Measurements from ENCODE around the gene ZDHHC11. TPM values are rescaled to one million over a fixed set of nuclear protein-coding genes. Genes with fewer than 3 reads are reported as not detected.

Gene ZDHHC11
- total and polyA plus RNA-seq, 2 of the 4 experiments (the other 2 are of a cell fraction), result 0.36 to 1.6 TPM

DNA sequence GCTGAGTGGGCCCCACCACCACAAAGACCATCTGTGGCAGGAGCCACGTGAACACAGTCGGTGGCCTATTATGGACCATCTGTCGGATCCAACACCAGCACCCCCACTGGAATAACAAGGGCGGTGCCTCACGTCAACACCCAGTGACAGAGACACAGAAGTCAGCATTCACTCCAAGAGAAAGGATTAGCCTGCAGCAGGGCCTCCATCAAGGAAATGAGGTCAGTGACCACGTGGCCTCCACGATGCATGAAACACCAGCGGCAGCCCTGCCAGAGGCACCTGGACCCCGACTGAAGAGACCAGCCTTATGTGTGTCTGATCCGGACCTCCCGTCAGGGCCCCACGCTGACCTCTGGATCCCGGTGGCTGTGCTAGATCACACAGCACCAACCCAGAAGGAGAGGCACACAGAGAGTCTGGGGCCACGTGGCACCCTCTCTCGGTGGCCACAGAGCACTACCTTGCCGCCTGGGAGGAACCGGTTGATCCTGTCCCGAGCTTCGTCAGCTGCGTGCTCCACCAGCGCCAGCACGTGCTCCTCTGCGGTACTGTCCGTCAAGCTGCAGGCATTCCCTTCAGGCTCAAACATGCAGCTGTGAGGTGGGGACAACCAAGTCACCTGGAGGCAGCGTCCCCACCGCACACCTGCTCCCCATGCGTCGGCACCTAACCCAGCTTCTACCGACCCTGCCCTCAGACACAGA lies 32.8 kb upstream of the ZDHHC11 start:
- BruUV-seq (replicated peaks), result no TSS peak
- no peak overlapping the region for H3K4me2 ChIP-seq (ENCODE audit: low read depth, low read length)
- no peak overlapping the region for H3K14ac ChIP-seq (replicated peaks; ENCODE audit: low read depth, low read length)
- no peaks in the 10 kb centered on the region for H3K9me3 ChIP-seq (ENCODE audit: control insufficient read depth, insufficient read depth, low read length)
- no peak overlapping the region for H3K9ac ChIP-seq (ENCODE audit: low read depth, low read length)
- H2BK120ac ChIP-seq (ENCODE audit: low read depth, low read length), result no peak overlapping the region
- no peak overlapping the region for H4K8ac ChIP-seq (ENCODE audit: low read depth in 2 of 2, low read length in 2 of 2)
- H3K4ac ChIP-seq (ENCODE audit: low read depth, low read length), result no peak overlapping the region
- no peak overlapping the region for H2AFZ ChIP-seq (replicated peaks; ENCODE audit: low read length, poor library complexity)
- CTCF ChIA-PET, result no interaction called here
- peaks cover 11% of the 10 kb centered on the region for H3K9me1 ChIP-seq (ENCODE audit: insufficient read depth, low read length)
- H3K36me3 ChIP-seq (ENCODE audit: control insufficient read depth, insufficient read depth, low read length), result peaks cover 73% of the 10 kb centered on the region
- H3K23ac ChIP-seq (ENCODE audit: low read depth, low read length), result no peak overlapping the region
- in situ Hi-C loops (cut with MboI; ENCODE audit: low sequenced_read_pairs) (no loop called here), dilution Hi-C loops (cut with HindIII; ENCODE audit: low sequenced_read_pairs, unreplicated experiment) (no loop called here), intact Hi-C loops (cut with micrococcal nuclease) (no loop called here)
- no peak overlapping the region for H2AK5ac ChIP-seq (ENCODE audit: low read depth, low read length)
- no peak overlapping the region for H4K91ac ChIP-seq (ENCODE audit: insufficient read depth, low read depth, low read length)
- H3K4me1 ChIP-seq (ENCODE audit: control insufficient read depth, insufficient read depth, low read length), result no peaks in the 10 kb centered on the region
- H2BK15ac ChIP-seq (ENCODE audit: low read depth, low read length), result no peak overlapping the region
- H3K27ac ChIP-seq (ENCODE audit: insufficient read depth, low read length), result no peak overlapping the region
- no peak overlapping the region for H3K18ac ChIP-seq (ENCODE audit: low read depth, low read length)
- 97% methylated on average over 13 of the region's 29 CpGs; no CpG with 5 or more reads in 1 of the 2 experiments for WGBS, 2 experiments (ENCODE audit: extremely low coverage in 2 of 2, insufficient read length in 1 of 2)
- H2AK9ac ChIP-seq (replicated peaks; ENCODE audit: low read depth, low read length, poor library complexity), result no peak overlapping the region
- no peak overlapping the region for H4K5ac ChIP-seq (ENCODE audit: low read depth, low read length)
- H2BK5ac ChIP-seq (ENCODE audit: low read depth, low read length, poor library complexity, severe bottlenecking), result no peak overlapping the region
- H3K27me3 ChIP-seq (ENCODE audit: control insufficient read depth, insufficient read depth, low read length), result no peaks in the 10 kb centered on the region
- H2BK20ac ChIP-seq (ENCODE audit: low read depth, low read length), result no peak overlapping the region
- no peak overlapping the region for H3K4me3 ChIP-seq (ENCODE audit: insufficient read depth, low read depth, low read length)
- no peak for ATAC-seq (ENCODE audit: low read depth)
- peaks cover 29 to 37% of the 10 kb centered on the region in 2 experiments for H3K79me1 ChIP-seq (ENCODE audit: low read depth in 1 of 2, low read length in 2 of 2)
- POLR2A ChIA-PET (ENCODE audit: unreplicated experiment), result no interaction called here
- TF ChIP-seq MAFK (IDR thresholded peaks at IDR 0.05; ENCODE audit: low read depth, low read length) (no peak), CEBPB (IDR thresholded peaks at IDR 0.05; ENCODE audit: low read depth, low read length) (no peak), MAZ (IDR thresholded peaks at IDR 0.05; ENCODE audit: borderline replicate concordance, low read depth, low read length) (no peak), POLR2A (IDR thresholded peaks at IDR 0.05; ENCODE audit: low read depth, low read length) (no peak), FOS (IDR thresholded peaks at IDR 0.05; ENCODE audit: low read depth, low read length) (no peak), NFE2L2 (IDR thresholded peaks at IDR 0.05; ENCODE audit: low read depth, low read length) (no peak), SMC3 (IDR thresholded peaks at IDR 0.05; ENCODE audit: low read depth, low read length) (no peak), CHD1 (IDR thresholded peaks at IDR 0.05; ENCODE audit: low read depth, low read length) (no peak), RFX5 (IDR thresholded peaks at IDR 0.05; ENCODE audit: low read depth, low read length) (no peak), RAD21 (IDR thresholded peaks at IDR 0.05; ENCODE audit: low read length) (no peak), BHLHE40 (IDR thresholded peaks at IDR 0.05; ENCODE audit: low read depth, low read length) (no peak), MXI1 (IDR thresholded peaks at IDR 0.05; ENCODE audit: borderline replicate concordance, low read depth, low read length) (no peak), RCOR1 (IDR thresholded peaks at IDR 0.05; ENCODE audit: insufficient replicate concordance, low read length) (no peak)
- TF ChIP-seq, protein P1, sequence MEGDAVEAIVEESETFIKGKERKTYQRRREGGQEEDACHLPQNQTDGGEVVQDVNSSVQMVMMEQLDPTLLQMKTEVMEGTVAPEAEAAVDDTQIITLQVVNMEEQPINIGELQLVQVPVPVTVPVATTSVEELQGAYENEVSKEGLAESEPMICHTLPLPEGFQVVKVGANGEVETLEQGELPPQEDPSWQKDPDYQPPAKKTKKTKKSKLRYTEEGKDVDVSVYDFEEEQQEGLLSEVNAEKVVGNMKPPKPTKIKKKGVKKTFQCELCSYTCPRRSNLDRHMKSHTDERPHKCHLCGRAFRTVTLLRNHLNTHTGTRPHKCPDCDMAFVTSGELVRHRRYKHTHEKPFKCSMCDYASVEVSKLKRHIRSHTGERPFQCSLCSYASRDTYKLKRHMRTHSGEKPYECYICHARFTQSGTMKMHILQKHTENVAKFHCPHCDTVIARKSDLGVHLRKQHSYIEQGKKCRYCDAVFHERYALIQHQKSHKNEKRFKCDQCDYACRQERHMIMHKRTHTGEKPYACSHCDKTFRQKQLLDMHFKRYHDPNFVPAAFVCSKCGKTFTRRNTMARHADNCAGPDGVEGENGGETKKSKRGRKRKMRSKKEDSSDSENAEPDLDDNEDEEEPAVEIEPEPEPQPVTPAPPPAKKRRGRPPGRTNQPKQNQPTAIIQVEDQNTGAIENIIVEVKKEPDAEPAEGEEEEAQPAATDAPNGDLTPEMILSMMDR (conservative IDR thresholded peaks at IDR 0.05; ENCODE audit: low read depth, low read length), result no peak
- TF ChIP-seq, protein P2, sequence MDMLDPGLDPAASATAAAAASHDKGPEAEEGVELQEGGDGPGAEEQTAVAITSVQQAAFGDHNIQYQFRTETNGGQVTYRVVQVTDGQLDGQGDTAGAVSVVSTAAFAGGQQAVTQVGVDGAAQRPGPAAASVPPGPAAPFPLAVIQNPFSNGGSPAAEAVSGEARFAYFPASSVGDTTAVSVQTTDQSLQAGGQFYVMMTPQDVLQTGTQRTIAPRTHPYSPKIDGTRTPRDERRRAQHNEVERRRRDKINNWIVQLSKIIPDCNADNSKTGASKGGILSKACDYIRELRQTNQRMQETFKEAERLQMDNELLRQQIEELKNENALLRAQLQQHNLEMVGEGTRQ (IDR thresholded peaks at IDR 0.05; ENCODE audit: low read depth, low read length), result no peak
- TF ChIP-seq, protein P3, sequence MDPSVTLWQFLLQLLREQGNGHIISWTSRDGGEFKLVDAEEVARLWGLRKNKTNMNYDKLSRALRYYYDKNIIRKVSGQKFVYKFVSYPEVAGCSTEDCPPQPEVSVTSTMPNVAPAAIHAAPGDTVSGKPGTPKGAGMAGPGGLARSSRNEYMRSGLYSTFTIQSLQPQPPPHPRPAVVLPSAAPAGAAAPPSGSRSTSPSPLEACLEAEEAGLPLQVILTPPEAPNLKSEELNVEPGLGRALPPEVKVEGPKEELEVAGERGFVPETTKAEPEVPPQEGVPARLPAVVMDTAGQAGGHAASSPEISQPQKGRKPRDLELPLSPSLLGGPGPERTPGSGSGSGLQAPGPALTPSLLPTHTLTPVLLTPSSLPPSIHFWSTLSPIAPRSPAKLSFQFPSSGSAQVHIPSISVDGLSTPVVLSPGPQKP (IDR thresholded peaks at IDR 0.05; ENCODE audit: borderline replicate concordance, low read depth, low read length), result no peak
- H4K20me1 ChIP-seq (ENCODE audit: insufficient read depth, low read length), result peaks cover 29% of the 10 kb centered on the region
- DNase-seq, result no peak
- H3K56ac ChIP-seq (ENCODE audit: extremely low read depth, insufficient read depth, low read length), result no peak overlapping the region
